RWPE2 (cell line): ENCODE data around the gene CDK15.
"Not testable (repeated sequence)": the region's sequence is repeated elsewhere in the genome, so short reads cannot be mapped to it uniquely, and the experiment has no call there.

Experiments
- ATAC-seq: fragments of 200-7000 bp; cut with Tn5 transposase; 3 replicates; pipeline ENCODE4 v1.9.1; 2021; ENCODE audit warnings: low read depth
- DNase-seq: peaks from one replicate; pipeline ENCODE4 v3.0.0-alpha.2; 2020; ENCODE audit warnings: low spot score
- H3K27ac ChIP-seq: fragments of 450-650 bp; 2 replicates; pipeline ENCODE4 v1.5.1; 2017; ENCODE audit warnings: mild to moderate bottlenecking; ENCODE audit not compliant: poor library complexity, severe bottlenecking
- H3K27me3 ChIP-seq: fragments of 250-450 bp; sonication (Bioruptor Pico); 2 replicates; pipeline ENCODE4 v1.5.1; 2021; ENCODE audit warnings: mild to moderate bottlenecking, moderate library complexity; ENCODE audit not compliant: insufficient read depth, poor library complexity, severe bottlenecking
- H3K36me3 ChIP-seq: fragments of 250-450 bp; sonication (Bioruptor Pico); 2 replicates; pipeline ENCODE4 v1.5.1; 2020; ENCODE audit warnings: low read depth, mild to moderate bottlenecking, moderate library complexity
- H3K4me1 ChIP-seq: fragments of 250-450 bp; sonication (Bioruptor Pico); 2 replicates; pipeline ENCODE4 v1.5.1; 2021; ENCODE audit warnings: mild to moderate bottlenecking, moderate library complexity; ENCODE audit not compliant: insufficient read depth, poor library complexity, severe bottlenecking
- H3K4me3 ChIP-seq: fragments of 250-450 bp; sonication (Bioruptor Pico); 2 replicates; pipeline ENCODE4 v1.5.1; 2021; ENCODE audit warnings: mild to moderate bottlenecking, moderate library complexity; ENCODE audit not compliant: severe bottlenecking
- H3K9me3 ChIP-seq: fragments of 250-450 bp; sonication (Bioruptor Pico); 2 replicates; pipeline ENCODE4 v1.5.1; 2021; ENCODE audit warnings: mild to moderate bottlenecking, moderate library complexity; ENCODE audit not compliant: severe bottlenecking
- CTCF ChIP-seq: fragments of 450-650 bp; IDR thresholded peaks from one replicate; pipeline ENCODE4 v1.5.1; 2017; ENCODE audit warnings: mild to moderate bottlenecking, moderate library complexity; ENCODE audit not compliant: poor library complexity, severe bottlenecking

CDK15 gene

GRCh38 chr2:201840726-201841125 is 34.4 kb downstream of the CDK15 start:
- H3K4me1 ChIP-seq, result no peaks in the 10 kb centered on the region
- no peak for TF ChIP-seq CTCF
- ATAC-seq, result no peak
- H3K36me3 ChIP-seq, result no peaks in the 10 kb centered on the region
- DNase-seq, result no peak
- no peak overlapping the region for H3K27ac ChIP-seq
- H3K9me3 ChIP-seq, result no peaks in the 10 kb centered on the region
- H3K4me3 ChIP-seq, result no peak overlapping the region
- no peaks in the 10 kb centered on the region for H3K27me3 ChIP-seq

GRCh38 chr2:201842131-201842860 is 36.0 kb downstream of the CDK15 start:
- no peak overlapping the region for H3K27ac ChIP-seq
- peaks cover 10% of the 10 kb centered on the region for H3K4me1 ChIP-seq
- no peak overlapping the region for H3K4me3 ChIP-seq
- TF ChIP-seq CTCF, result no peak
- no peaks in the 10 kb centered on the region for H3K9me3 ChIP-seq
- no peak for ATAC-seq
- DNase-seq, result no peak
- no peaks in the 10 kb centered on the region for H3K27me3 ChIP-seq
- no peaks in the 10 kb centered on the region for H3K36me3 ChIP-seq

- H3K27ac ChIP-seq, H3K4me1 ChIP-seq, ATAC-seq, H3K4me3 ChIP-seq, H3K27me3 ChIP-seq, DNase-seq, H3K36me3 ChIP-seq, H3K9me3 ChIP-seq: not testable (repeated sequence)
Observed at GRCh38 chr2:201844922-201845321, 38.6 kb downstream of the CDK15 start.

GRCh38 chr2:201847481-201847880 is 41.1 kb downstream of the CDK15 start:
- ATAC-seq, result no peak
- Histone ChIP-seq H3K9me3 (no peaks in the 10 kb centered on the region), H3K4me1 (peaks cover 10% of the 10 kb centered on the region), H3K27ac (no peak overlapping the region), H3K4me3 (no peak overlapping the region), H3K36me3 (no peaks in the 10 kb centered on the region), H3K27me3 (no peaks in the 10 kb centered on the region)
- no peak for DNase-seq
- TF ChIP-seq CTCF, result no peak

- Histone ChIP-seq H3K27me3 (no peaks in the 10 kb centered on the region), H3K4me1 (peaks cover 25% of the 10 kb centered on the region), H3K9me3 (no peaks in the 10 kb centered on the region), H3K36me3 (no peaks in the 10 kb centered on the region), H3K4me3 (no peak overlapping the region), H3K27ac (peak overlapping the region; percentile 71)
- no peak for ATAC-seq
- TF ChIP-seq CTCF, result no peak
- no peak for DNase-seq
Observed at GRCh38 chr2:201852462-201852861, 46.1 kb downstream of the CDK15 start.
